GM19397 (cell line): ENCODE measurements around the gene GABRB1.

Experiments
- ATAC-seq: cut with Tn5 transposase; IDR thresholded peaks from one replicate; pipeline ENCODE4 v1.9.1; 2021; ENCODE audit warnings: mild to moderate bottlenecking, moderate library complexity; ENCODE audit not compliant: unreplicated experiment

GABRB1 gene

GRCh38 chr4:47045261-47045660 is 13.9 kb downstream of the GABRB1 start:
- ATAC-seq: no peak

DNA sequence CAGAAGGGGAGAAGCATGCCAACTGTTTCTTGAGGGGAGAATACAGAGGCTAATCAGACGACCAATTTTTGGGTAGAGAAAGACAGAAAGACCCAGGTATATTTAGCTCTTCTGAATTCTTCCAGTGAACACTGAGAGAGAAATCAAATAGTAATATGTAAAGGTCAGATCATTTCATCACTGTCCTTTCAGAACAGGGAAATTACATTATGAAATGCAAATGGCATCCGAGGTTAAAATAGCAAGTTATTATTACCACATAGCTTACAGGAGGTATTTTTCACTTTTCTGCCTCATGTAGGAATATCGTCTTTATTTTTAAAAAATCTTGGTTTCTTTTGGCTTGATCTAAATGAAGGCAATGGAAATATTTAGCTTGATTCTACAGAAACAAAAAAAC is 18.0 kb downstream of the GABRB1 start:
- no peak for ATAC-seq

DNA sequence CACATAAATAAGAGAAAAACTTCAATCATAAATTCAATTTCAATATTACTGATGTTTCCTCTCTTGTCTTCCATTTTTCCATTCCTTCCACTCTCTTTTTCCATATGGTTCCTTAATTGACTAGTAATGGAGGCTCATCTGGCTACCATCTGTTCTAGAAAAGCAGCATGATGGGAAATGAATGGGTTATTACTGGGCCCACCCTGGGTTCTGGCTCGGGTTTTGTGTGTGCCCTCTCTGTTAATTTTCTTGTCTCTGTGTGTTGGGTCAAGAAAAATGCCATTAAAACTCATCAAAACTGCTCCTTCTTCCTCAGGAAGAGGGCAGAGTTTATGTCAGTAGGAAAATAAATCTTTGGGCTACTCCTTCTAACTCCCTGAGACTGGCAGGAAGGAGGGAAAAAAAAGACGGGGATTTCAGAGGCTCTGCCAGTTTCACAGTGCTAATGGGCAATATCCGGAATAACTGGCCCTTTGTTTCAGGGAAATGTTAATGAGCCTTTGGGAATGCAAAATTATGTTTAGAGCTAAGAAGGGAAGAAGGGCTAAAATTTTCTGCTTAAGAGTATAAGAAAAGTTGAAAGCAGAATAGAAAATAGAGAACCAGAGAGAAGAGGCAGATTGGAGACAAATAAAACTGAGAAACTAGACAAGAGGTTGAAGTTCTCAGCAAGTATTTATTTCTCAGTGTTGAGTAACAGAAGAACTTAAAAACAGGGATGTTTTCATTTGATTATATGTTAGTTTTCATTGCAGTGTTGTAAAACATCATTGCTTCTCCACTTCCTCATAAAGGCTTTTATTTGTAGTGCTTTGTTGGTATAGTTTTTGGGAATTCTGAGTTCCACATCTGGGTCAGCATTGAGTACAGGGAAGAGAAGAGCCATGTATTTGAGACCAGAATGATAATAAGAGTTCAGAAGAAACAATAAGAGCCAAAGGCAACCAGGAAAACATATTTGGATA is 19.7 kb downstream of the GABRB1 start:
- no peak for ATAC-seq

DNA sequence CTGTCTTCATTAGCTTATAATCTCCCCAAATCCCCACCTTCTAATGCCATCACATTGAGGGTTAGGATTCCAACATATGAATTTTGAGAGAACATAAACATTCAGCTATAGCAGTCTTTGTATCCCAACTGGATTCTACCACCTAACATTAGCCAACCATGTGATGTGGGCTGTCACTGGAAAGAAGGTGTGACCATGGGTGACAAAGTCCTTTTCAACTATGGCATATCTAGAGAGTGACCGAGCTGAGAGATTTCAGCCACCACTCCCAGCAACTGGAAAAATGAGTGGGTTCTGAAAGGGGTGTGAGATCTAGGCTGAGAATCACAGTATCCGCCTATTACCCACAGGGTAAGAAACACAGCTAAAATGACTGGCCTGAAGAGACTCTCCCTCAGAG is 22.1 kb downstream of the GABRB1 start:
- ATAC-seq: no peak

DNA sequence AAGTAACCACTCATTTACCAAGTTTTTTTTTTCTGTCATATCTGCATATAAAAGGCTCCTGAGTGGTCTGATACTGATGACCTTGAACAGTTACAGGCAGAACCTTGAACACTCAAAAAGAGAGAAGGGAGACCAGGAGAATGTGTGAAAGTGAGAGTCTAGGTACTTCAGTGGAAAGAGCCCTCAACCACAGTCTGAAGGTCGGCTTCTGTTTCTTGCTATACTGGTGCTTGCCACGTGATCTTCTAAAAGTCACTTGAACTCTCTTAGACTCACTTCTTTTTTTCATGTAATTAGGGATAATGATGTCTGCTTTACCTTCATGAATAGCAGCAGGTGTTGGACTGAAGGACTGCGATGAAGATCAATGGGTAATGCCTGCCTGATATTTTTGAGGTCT is 22.8 kb downstream of the GABRB1 start:
- no peak for ATAC-seq

- no peak for ATAC-seq
Measured at GRCh38 chr4:47057991-47058390, 26.6 kb downstream of the GABRB1 start.

DNA sequence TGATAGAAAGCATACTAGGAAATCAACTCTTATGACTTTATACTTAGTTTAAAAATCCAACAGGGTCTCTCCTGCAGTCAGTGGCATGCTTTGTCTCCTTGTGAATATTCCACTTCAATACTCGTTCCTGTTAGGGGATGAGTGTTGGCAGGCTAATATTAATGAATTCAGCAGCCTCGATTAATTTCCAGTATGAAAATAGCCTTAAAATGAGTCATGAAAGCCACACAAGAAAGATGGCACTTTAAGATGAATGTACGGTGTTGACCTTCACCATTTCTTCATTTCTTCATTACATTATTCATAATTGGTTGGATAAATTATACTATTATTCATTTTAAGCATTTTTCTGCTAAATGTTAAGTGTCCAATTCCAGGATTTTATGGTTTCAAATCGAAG is 29.2 kb downstream of the GABRB1 start:
- no peak for ATAC-seq

- no peak for ATAC-seq
Measured at GRCh38 chr4:47061435-47061834, 30.1 kb downstream of the GABRB1 start.

- ATAC-seq: no peak
Measured at GRCh38 chr4:47065051-47065481, 33.7 kb downstream of the GABRB1 start.

GRCh38 chr4:47068986-47069385 is 37.6 kb downstream of the GABRB1 start:
- no peak for ATAC-seq

- ATAC-seq: no peak
Measured at GRCh38 chr4:47071901-47072341, 40.6 kb downstream of the GABRB1 start.

DNA sequence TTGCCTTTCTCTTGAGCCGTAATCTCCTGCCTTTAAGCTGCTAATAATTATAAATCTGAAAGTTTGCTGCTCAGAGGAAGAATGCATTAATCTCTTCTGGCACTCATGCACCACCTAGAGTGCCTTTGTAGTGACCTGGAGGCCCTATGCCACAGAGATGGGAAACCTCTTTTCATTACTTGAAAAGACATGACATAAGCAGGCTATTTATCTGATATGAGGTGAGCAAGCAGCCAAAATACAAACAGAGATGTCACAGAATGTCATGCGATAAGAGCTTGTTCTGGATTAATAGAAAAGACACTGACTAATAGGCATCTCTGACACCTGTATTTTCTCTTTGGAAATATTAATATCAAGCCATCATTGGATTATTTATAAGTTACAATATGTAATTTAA is 42.3 kb downstream of the GABRB1 start:
- no peak for ATAC-seq

DNA sequence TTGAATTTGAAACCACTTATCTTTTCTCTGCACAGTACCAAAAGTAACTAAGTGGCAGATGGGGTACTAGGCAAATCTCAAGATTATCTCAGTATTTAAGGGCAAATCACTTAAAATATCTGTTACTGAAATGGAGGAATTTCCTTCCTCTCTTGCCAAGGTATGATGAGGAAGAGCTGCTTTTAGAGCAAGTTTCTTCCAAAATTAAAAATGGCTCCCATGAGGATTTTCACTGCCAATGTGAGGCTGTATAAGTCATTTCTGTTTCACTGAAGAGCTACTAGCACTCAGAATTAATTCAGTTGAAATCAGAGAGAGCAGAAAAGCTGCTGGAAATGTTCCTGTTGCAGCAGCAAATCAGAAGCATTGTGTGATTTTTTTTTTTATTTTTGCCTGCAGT is 43.4 kb downstream of the GABRB1 start:
- ATAC-seq: no peak

DNA sequence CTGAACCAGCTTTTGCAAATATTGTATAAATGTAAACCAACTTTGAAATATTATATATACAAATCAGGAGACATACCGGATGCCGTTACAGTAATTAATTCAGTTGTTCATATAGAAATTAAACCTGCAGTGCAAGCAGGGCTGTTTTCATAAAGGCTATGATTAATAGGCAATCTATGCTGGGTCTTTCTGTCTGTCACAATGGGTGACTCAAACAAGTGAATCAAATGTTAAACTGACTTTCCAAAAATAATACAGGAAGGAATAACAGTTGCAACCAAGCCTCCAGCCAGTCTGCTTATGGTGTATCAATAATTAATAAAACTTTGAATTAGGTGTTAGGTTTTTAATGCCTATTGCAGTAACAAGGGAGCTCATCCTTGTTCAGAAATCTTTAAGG is 43.9 kb downstream of the GABRB1 start:
- ATAC-seq: no peak

- ATAC-seq: no peak
Measured at GRCh38 chr4:47075919-47076318, 44.6 kb downstream of the GABRB1 start.

- ATAC-seq: no peak
Measured at GRCh38 chr4:47084111-47084510, 52.7 kb downstream of the GABRB1 start.

DNA sequence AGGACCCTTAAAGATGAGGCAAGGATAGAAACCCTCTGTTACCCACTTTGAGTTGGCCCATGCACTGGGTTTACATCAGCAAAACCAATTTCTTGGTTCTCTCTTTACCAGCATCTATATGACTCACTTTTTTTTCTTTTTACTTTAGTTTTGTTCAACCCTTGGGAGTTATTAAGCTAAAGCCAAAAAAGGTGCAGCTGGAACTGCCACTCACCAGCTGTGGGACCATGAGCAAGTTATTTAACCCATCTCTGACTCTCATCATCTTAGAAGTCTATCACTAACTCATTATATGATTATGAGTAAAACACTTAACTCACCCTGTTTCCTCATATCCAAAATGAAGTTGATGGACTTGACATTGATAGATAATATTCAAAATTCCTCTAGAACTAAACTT is 53.4 kb downstream of the GABRB1 start:
- ATAC-seq: no peak

DNA sequence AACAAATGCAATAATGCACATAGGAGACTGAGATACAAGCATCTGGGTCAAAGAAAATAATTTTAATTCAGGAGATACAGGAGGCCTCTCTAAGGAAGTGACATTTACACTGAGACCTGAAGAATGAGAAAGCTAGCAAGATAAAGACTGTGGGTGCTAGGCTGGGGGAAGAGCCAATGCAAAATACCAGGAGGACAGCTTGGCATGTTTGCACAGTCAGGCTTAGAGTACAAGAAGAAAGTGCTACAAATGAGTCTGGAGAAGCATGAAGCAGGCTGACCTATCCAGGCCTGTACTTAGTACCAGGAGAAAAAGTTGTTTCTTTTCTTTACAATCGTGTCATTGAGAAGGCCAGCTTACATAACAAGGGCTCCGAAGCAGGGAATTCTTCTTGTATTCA is 56.9 kb downstream of the GABRB1 start:
- no peak for ATAC-seq

GRCh38 chr4:47095884-47096283 is 64.5 kb downstream of the GABRB1 start:
- no peak for ATAC-seq

DNA sequence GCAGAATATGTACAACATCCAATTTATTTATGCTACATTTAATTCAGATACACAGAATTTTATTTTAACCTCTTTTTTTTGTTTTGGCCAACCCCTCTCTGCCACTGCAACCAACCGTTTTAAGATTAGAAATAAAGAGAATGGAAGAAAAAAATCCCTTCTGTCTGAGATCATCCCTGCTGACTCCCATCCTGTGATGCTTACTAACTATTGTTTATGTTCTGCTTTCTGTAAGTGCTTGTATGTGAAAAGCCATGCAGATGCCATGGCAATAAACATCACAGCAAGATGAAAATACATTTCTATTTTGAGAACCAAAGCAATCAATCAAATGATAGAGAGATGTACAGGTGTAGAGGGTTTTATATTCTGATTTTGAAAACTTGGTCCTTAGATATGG is 70.1 kb downstream of the GABRB1 start:
- ATAC-seq: no peak

GRCh38 chr4:47104986-47105385 is 73.6 kb downstream of the GABRB1 start:
- ATAC-seq: no peak

DNA sequence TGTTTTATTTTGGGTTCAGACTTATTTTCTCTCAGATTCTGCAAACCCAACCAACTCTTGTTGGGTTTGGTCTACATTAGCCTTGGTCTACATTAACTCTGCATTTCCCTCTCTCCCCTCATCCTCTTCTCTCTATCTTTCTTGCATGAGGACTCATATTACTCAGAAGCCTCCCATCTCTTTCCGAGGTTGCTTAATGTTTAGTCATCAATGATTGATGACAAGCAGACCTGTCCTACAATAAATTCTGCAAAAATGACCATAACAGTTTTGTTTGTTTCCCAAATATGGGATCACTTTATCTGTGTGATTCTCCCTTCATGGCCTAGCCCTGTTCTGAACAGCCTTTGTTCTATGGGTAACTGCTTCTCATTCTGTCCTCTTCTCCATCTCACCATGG is 75.2 kb downstream of the GABRB1 start:
- ATAC-seq: no peak

GRCh38 chr4:47109379-47109778 is 78.0 kb downstream of the GABRB1 start:
- no peak for ATAC-seq
